Left hindlimb (tissue), 1 donor: ENCODE results near the gene TK1.
A peak's percentile ranks its signal among the peaks of the same experiment; 100 is the strongest.
"Not testable (repeated sequence)": the region's sequence is repeated elsewhere in the genome, so short reads cannot be mapped to it uniquely, and the experiment has no call there.

Experiments used
- DNase-seq: peaks from one replicate; pipeline ENCODE4 v3.0.0-alpha.2; 2018

TK1 gene

DNA sequence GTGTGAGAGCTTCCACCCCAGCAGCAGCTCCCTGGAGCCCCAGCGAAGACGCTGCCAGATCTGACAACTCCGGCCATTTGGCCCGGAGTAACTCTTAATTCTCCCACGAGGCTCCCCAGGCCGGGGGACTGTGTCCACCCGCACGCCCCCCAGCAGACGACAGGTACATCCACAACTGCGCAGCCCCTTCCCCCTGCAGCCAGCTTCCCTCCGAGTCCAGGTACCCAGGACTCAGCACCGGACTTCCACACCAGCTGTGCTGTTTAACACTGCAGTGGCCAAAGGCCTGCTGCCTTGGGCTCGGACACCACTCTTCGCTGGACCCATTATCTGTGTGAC is 11.2 kb downstream of the TK1 start:
- DNase-seq: no peak

DNA sequence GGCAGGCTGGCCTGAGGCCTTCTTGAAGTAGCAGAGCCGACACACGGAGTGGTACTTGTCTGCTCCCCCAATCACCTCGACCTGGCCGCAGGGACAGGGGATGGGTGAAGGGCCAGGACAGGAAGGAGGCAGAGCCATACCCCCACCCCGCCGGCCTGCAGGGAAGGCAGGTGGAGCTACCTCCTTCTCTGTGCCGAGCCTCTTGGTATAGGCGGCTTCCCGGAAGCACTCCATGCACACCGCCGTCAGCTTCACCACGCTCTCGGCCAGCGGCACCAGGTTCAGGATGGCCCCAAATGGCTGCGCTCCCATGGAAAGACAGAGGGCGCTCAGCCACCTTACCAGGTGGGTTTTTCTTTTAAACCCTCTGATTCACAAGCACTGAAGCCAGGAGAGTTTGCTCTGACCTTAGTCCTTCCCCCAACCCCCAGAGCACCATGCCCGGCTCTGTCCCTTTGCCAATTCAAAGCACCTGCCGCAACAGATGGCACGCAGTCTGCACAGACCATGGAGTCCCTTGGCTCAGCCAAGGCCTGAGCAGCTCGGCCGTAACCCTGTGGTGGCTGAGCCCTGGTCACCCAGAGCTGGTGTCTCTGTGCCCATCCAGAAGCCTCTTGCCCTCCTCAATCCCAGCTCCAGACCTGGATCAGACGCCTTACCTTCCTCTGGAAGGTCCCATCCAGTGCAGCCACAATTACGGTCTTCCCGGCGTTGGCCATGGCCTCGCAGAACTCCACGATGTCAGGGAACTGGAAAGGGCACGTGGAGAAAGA is 11.8 kb downstream of the TK1 start:
- DNase-seq: no peak

- peak; percentile 57 for DNase-seq
These were observed 12.4 kb downstream of the TK1 start for GRCh38 chr17:78174346-78174869.

DNA sequence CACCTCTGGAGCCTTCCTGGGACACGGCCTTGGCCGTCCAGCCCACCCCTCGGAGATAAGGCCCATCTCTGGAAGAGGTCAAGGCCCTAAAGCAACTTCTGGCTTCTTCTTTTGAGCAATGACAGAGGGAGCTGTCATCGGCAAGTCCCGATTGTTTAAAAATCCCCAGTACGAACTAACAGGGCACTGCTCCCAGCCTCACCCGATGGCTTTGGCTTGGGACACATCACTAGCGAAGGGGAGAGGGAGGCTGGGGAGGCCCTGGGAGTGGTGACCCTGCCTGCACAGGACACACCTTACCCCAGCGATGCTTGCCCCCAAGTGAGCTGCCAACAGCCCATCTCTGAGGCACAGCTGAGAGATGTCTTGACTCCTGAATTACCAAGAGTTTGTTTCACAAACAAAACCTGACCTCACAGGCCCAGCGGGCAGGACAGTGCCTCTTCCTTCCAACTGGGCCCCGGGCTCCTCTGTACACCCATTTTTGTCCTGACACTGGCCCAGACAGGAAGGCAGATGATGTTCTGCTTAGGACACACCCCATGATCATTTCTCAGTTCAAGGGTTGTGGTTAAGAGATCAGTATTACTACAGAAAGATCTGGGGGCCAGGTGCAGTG is 13.6 kb downstream of the TK1 start:
- DNase-seq: no peak

- no peak for DNase-seq
These were observed 14.4 kb downstream of the TK1 start for GRCh38 chr17:78172249-78173051.

- DNase-seq: not testable (repeated sequence)
These were observed 15.1 kb downstream of the TK1 start for GRCh38 chr17:78171591-78172248.

- no peak for DNase-seq
These were observed 15.9 kb downstream of the TK1 start for GRCh38 chr17:78170692-78171590.

GRCh38 chr17:78168903-78169793 is 17.7 kb downstream of the TK1 start:
- DNase-seq: no peak

- DNase-seq: peak; percentile 57
These were observed 18.5 kb downstream of the TK1 start, which contains the start of gene SYNGR2 for GRCh38 chr17:78168242-78168902. SYNGR2 (plus strand) TSS chr17:78168581; CDS start chr17:78168617, 36 bp downstream.

- no peak for DNase-seq
These were observed 20.4 kb downstream of the TK1 start for GRCh38 chr17:78166416-78166815.

GRCh38 chr17:78164748-78165607 is 21.9 kb downstream of the TK1 start:
- no peak for DNase-seq

DNA sequence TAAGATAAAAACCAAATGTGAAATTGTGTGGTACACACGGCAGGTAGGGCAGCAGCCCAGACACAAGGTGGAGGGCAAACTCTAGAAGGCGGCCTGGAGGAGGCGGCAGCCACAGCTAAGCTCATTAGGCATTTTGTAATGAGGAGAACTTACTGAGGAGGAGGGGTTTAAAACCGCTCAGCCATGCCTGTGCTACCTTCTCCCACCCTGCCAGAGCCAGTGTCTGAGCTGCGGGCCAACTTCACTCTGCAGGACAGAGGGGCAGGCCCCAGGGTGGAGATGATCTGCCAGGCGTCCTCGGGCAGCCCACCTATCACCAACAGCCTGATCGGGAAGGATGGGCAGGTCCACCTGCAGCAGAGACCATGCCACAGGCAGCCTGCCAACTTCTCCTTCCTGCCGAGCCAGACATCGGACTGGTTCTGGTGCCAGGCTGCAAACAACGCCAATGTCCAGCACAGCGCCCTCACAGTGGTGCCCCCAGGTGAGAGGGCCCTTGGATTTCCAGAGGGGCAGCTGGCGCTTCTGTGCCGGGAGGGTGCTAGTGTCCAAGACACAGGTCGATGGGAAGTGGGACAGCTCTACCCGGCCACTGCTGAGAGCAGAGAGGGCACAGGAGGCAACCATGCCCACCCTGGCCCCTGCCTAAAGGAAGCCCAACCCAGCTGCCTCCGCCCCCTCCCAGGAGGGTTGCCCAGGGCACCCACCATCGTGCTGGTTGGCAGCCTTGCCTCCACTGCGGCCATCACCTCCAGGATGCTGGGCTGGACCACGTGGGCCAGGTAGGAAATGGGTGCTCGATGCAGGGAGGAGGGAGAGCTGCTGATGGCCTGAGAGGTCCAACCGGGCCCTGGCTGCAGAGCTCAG is 22.7 kb downstream of the TK1 start:
- no peak for DNase-seq

DNA sequence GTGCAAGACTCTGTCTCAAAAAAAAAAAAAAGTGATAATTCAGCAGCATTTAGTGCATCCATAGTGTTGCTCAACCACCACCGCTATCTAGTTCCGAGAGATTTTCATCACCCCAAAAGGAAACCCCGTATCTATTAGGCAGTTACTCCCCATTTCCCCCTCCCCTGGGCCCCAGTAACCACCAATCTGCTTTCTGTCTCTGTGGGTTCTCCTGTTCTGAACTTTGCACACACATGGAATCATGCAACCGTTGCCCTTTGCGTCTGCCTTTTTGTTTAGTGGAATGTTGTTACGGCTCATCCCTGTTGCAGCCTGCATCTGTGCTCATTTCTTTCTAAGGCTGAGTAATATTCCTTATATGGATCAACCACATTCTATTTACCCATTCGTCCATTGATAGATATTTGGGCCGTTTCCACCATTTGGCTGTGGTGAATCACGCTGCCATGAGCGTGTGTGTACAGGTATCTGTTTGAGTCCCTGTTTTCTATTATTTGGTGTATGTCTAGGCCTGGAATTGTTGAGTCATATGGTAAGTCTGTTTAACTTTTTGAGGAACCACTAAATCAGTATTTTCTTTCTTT is 27.2 kb downstream of the TK1 start:
- no peak for DNase-seq

DNA sequence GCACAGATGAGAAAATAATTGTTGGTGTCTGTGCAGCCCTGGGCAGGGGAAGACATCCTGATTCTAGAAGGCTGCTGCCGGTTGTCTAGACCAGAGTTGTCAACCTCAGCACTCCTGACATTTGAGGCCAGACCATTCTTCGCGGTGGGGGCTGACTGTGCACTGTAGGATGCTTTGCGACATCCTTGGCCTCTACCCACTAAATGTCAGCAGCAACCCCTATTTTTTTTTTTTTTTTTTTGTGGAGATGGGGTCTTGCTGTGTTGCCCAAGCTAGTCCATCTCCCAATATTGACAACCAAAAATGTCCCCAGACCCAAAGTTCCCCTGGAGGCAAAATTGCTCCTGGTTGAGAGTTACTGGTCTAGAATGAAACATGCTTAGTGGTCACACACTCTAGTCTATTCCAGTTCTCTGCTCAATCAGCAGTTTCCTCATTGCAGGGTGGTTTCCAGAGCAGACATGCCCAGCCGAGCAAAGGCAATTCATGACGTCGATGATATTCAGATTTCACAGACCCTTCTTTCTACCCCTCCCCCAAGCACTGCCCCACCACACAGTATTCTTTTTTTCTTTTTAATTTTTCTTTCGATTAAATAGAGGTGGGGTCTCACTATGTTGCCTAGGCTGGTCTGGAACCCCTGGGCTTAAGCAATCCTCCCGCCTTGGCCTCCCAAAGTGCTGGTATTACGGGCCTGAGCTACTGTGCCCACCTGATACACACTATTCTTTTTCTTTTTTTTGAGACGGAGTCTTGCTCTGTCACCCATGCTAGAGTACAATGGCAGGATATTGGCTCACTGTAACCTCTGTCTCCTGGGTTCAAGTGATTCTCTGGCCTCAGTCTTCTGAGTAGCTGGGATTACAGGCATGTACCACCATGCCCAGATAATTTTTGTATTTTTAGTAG is 31.7 kb downstream of the TK1 start:
- DNase-seq: no peak

GRCh38 chr17:78151514-78152008 is 35.3 kb downstream of the TK1 start:
- DNase-seq: no peak

GRCh38 chr17:78148286-78149016 is 38.4 kb downstream of the TK1 start:
- no peak for DNase-seq
